ENCODE results near the gene JOSD1.

Gene JOSD1

GRCh38 chr22:38700789-38701628 lies at the start of gene JOSD1:
Gene JOSD1, minus strand, starts transcription at chr22:38700943. Its CDS starts 956 bp downstream, at chr22:38699987.
- DNase-seq (ENCODE audit: low read depth), result peak; percentile 82
- no peak for TF ChIP-seq CTCF (IDR thresholded peaks at IDR 0.05; ENCODE audit: low read depth, low read length, missing control alignments)
- peak within 1 kb of the TSS; percentile 91 for H3K4me3 ChIP-seq (ENCODE audit: low read depth, low read length)

- no peak for DNase-seq (ENCODE audit: low read depth)
- no peak for TF ChIP-seq CTCF (IDR thresholded peaks at IDR 0.05; ENCODE audit: low read depth, low read length, missing control alignments)
- H3K4me3 ChIP-seq (ENCODE audit: low read depth, low read length), result no peak overlapping the region
These were observed 49.4 kb upstream of the JOSD1 start for GRCh38 chr22:38750104-38750503.

GRCh38 chr22:38748487-38749136 lies 47.9 kb upstream of the JOSD1 start:
- TF ChIP-seq CTCF (IDR thresholded peaks at IDR 0.05; ENCODE audit: low read depth, low read length, missing control alignments), result no peak

GRCh38 chr22:38745676-38746460 lies 45.1 kb upstream of the JOSD1 start:
- DNase-seq (ENCODE audit: low read depth), result no peak
- no peak overlapping the region for H3K4me3 ChIP-seq (ENCODE audit: low read depth, low read length)
- no peak for TF ChIP-seq CTCF (IDR thresholded peaks at IDR 0.05; ENCODE audit: low read depth, low read length, missing control alignments)

More at GRCh38 chr22:38748487-38749136, 47.9 kb upstream of the JOSD1 start:
- no peak for DNase-seq (ENCODE audit: low read depth)
- no peak overlapping the region for H3K4me3 ChIP-seq (ENCODE audit: low read depth, low read length)

GRCh38 chr22:38744981-38745380 lies 44.2 kb upstream of the JOSD1 start:
- TF ChIP-seq CTCF (IDR thresholded peaks at IDR 0.05; ENCODE audit: low read depth, low read length, missing control alignments), result no peak
- DNase-seq (ENCODE audit: low read depth), result no peak
- no peak overlapping the region for H3K4me3 ChIP-seq (ENCODE audit: low read depth, low read length)

GRCh38 chr22:38742176-38742942 lies 41.6 kb upstream of the JOSD1 start:
- no peak for TF ChIP-seq CTCF (IDR thresholded peaks at IDR 0.05; ENCODE audit: low read depth, low read length, missing control alignments)
- no peak for DNase-seq (ENCODE audit: low read depth)
- H3K4me3 ChIP-seq (ENCODE audit: low read depth, low read length), result no peak overlapping the region
